IMR-90 (cell line): ENCODE data around the gene ZDHHC12. TPM values are rescaled to one million over a fixed set of nuclear protein-coding genes. Genes with fewer than 3 reads are reported as not detected.
A peak's percentile ranks its signal among the peaks of the same experiment; 100 is the strongest.

Experiments
- ATAC-seq: fragments of 200-7000 bp; cut with Tn5 transposase; 2 replicates; pipeline ENCODE4 v1.9.1; 2020; ENCODE audit warnings: low read depth, mild to moderate bottlenecking, moderate library complexity
- BruUV-seq: library from RNA; stranded (reverse); fragments of 400-500 nt; replicated peaks from 2 replicates; lab custom pipeline; 2021; lab: Mats Ljungman, UMichigan
- CTCF ChIA-PET: fragments of 300-600 bp; formaldehyde crosslinking; extraction: SDS; loops from one replicate; lab custom pipeline; 2021; ENCODE audit warnings: antibody characterized with exemption; lab: Yijun Ruan, JAX
- POLR2A ChIA-PET: fragments of 300-600 bp; sonication (Branson Sonifier 250); formaldehyde crosslinking; loops from one replicate; lab custom pipeline; 2022; ENCODE audit warnings: antibody characterized with exemption; ENCODE audit not compliant: unreplicated experiment; lab: Charles Lee
- DNase-seq: peaks from one replicate; pipeline ENCODE4 v3.0.0; 2013
- H2AFZ ChIP-seq: replicated peaks from 2 replicates; pipeline ENCODE3; 2013; ENCODE audit warnings: low read length, mild to moderate bottlenecking; ENCODE audit not compliant: poor library complexity
- H2AK5ac ChIP-seq: 2 replicates; pipeline ENCODE4 v1.6.1; 2013; ENCODE audit warnings: low read depth, low read length, inconsistent platforms
- H2AK9ac ChIP-seq: replicated peaks from 2 replicates; pipeline ENCODE3; 2013; ENCODE audit warnings: mild to moderate bottlenecking, low read depth, low read length, moderate library complexity; ENCODE audit not compliant: poor library complexity
- H2BK120ac ChIP-seq: 2 replicates; pipeline ENCODE4 v1.6.1; 2013; ENCODE audit warnings: low read depth, low read length, inconsistent platforms
- H2BK15ac ChIP-seq: 3 replicates; pipeline ENCODE4 v1.6.1; 2013; ENCODE audit warnings: low read depth, low read length, inconsistent platforms
- H2BK20ac ChIP-seq: 2 replicates; pipeline ENCODE4 v1.6.1; 2013; ENCODE audit warnings: low read depth, mild to moderate bottlenecking, inconsistent platforms, low read length, moderate library complexity
- H2BK5ac ChIP-seq: 2 replicates; pipeline ENCODE4 v1.6.1; 2013; ENCODE audit warnings: mild to moderate bottlenecking, low read depth, low read length, inconsistent platforms; ENCODE audit not compliant: poor library complexity, severe bottlenecking
- H3K14ac ChIP-seq: replicated peaks from 2 replicates; pipeline ENCODE4 v1.6.1; 2013; ENCODE audit warnings: low read depth, low read length, inconsistent platforms
- H3K18ac ChIP-seq: 2 replicates; pipeline ENCODE4 v1.6.1; 2013; ENCODE audit warnings: low read depth, low read length, control low read depth
- H3K23ac ChIP-seq: 2 replicates; pipeline ENCODE4 v1.6.1; 2013; ENCODE audit warnings: low read depth, low read length, inconsistent platforms
- H3K27ac ChIP-seq: 2 replicates; pipeline ENCODE4 v1.5.1; 2013; ENCODE audit warnings: mild to moderate bottlenecking, control low read depth, low read length; ENCODE audit not compliant: insufficient read depth
- H3K27me3 ChIP-seq: 2 replicates; pipeline ENCODE4 v1.6.1; 2013; ENCODE audit warnings: low read length; ENCODE audit not compliant: control insufficient read depth, insufficient read depth
- H3K36me3 ChIP-seq: 2 replicates; pipeline ENCODE4 v1.6.1; 2013; ENCODE audit warnings: low read length, mixed read lengths; ENCODE audit not compliant: control insufficient read depth, insufficient read depth
- H3K4ac ChIP-seq: 2 replicates; pipeline ENCODE4 v1.6.1; 2013; ENCODE audit warnings: low read depth, low read length, inconsistent platforms
- H3K4me1 ChIP-seq: 2 replicates; pipeline ENCODE4 v1.6.1; 2013; ENCODE audit warnings: low read length, mixed read lengths; ENCODE audit not compliant: control insufficient read depth, insufficient read depth
- H3K4me2 ChIP-seq: 2 replicates; pipeline ENCODE4 v1.6.1; 2013; ENCODE audit warnings: low read depth, mild to moderate bottlenecking, control low read depth, low read length, moderate library complexity
- H3K4me3 ChIP-seq: 2 replicates; pipeline ENCODE4 v1.5.1; 2013; ENCODE audit warnings: low read depth, mild to moderate bottlenecking, control low read depth, low read length, moderate library complexity; ENCODE audit not compliant: insufficient read depth
- H3K56ac ChIP-seq: 2 replicates; pipeline ENCODE4 v1.6.1; 2013; ENCODE audit warnings: low read length, inconsistent platforms; ENCODE audit not compliant: insufficient read depth; ENCODE audit errors: extremely low read depth
- H3K79me1 ChIP-seq, 2 experiments: 2 replicates each; pipeline ENCODE4 v1.6.1; 2013; ENCODE audit warnings: low read length in 2 of 2, inconsistent platforms in 1 of 2, low read depth in 1 of 2
- H3K9ac ChIP-seq: 2 replicates; pipeline ENCODE4 v1.6.1; 2013; ENCODE audit warnings: low read depth, low read length, control low read depth
- H3K9me1 ChIP-seq: 2 replicates; pipeline ENCODE4 v1.6.1; 2013; ENCODE audit warnings: low read length, inconsistent platforms; ENCODE audit not compliant: insufficient read depth
- H3K9me3 ChIP-seq: 2 replicates; pipeline ENCODE4 v1.6.1; 2013; ENCODE audit warnings: low read length; ENCODE audit not compliant: control insufficient read depth, insufficient read depth
- H4K20me1 ChIP-seq: 2 replicates; pipeline ENCODE4 v1.6.1; 2013; ENCODE audit warnings: low read length, inconsistent platforms; ENCODE audit not compliant: insufficient read depth
- H4K5ac ChIP-seq: 2 replicates; pipeline ENCODE4 v1.6.1; 2013; ENCODE audit warnings: mild to moderate bottlenecking, low read depth, low read length, control low read depth
- H4K8ac ChIP-seq, 2 experiments: 2 replicates each; pipeline ENCODE4 v1.6.1; 2013; ENCODE audit warnings: low read depth in 2 of 2, low read length in 2 of 2, control low read depth in 1 of 2, inconsistent platforms in 1 of 2
- H4K91ac ChIP-seq: 2 replicates; pipeline ENCODE4 v1.6.1; 2013; ENCODE audit warnings: low read depth, low read length, inconsistent platforms; ENCODE audit not compliant: insufficient read depth
- BHLHE40 ChIP-seq: fragments of 150-350 bp; IDR thresholded peaks from 2 replicates; pipeline ENCODE4 v1.6.1; 2016; ENCODE audit warnings: mild to moderate bottlenecking, low read depth, low read length
- CEBPB ChIP-seq: IDR thresholded peaks from 2 replicates; pipeline ENCODE4 v1.6.1; 2012; ENCODE audit warnings: low read depth, low read length, improper control_type of control experiment
- CHD1 ChIP-seq: IDR thresholded peaks from 2 replicates; pipeline ENCODE4 v1.6.1; 2012; ENCODE audit warnings: low read depth, low read length, improper control_type of control experiment
- CTCF ChIP-seq: conservative IDR thresholded peaks from 2 replicates; pipeline ENCODE4 v1.5.1; 2012; ENCODE audit warnings: mild to moderate bottlenecking, low read depth, low read length, improper control_type of control experiment
- MAFK ChIP-seq: IDR thresholded peaks from 2 replicates; pipeline ENCODE4 v1.6.1; 2012; ENCODE audit warnings: low read depth, low read length, improper control_type of control experiment
- MAZ ChIP-seq: IDR thresholded peaks from 2 replicates; pipeline ENCODE4 v1.6.1; 2012; ENCODE audit warnings: low read depth, mild to moderate bottlenecking, low read length, improper control_type of control experiment, moderate library complexity, borderline replicate concordance
- MXI1 ChIP-seq: IDR thresholded peaks from 2 replicates; pipeline ENCODE4 v1.6.1; 2012; ENCODE audit warnings: low read depth, mild to moderate bottlenecking, low read length, moderate library complexity, borderline replicate concordance
- POLR2A ChIP-seq: IDR thresholded peaks from 2 replicates; pipeline ENCODE4 v1.6.1; 2012; ENCODE audit warnings: mild to moderate bottlenecking, low read depth, low read length
- RAD21 ChIP-seq: IDR thresholded peaks from 2 replicates; pipeline ENCODE4 v1.6.1; 2012; ENCODE audit warnings: low read length, improper control_type of control experiment
- RCOR1 ChIP-seq: IDR thresholded peaks from 2 replicates; pipeline ENCODE4 v1.6.1; 2012; ENCODE audit warnings: mild to moderate bottlenecking, low read length, improper control_type of control experiment; ENCODE audit not compliant: insufficient replicate concordance
- RFX5 ChIP-seq: IDR thresholded peaks from 2 replicates; pipeline ENCODE4 v1.8.0; 2012; ENCODE audit warnings: low read depth, mild to moderate bottlenecking, low read length, moderate library complexity
- USF2 ChIP-seq: fragments of 150-350 bp; IDR thresholded peaks from 2 replicates; pipeline ENCODE4 v1.6.1; 2017; ENCODE audit warnings: mild to moderate bottlenecking, antibody characterized with exemption, low read length, low read depth
- WGBS, 2 experiments: methylation state at CpG; one replicate each; pipeline versions ENCODE4 v1.1.5 to v1.1.7; 2013; ENCODE audit warnings: missing lambda C conversion rate in 2 of 2; ENCODE audit not compliant: insufficient read length in 1 of 2; ENCODE audit errors: extremely low coverage in 2 of 2; 5-methylcytosine and 5-hydroxymethylcytosine counted together
- dilution Hi-C: fragments of 300-500 bp; cut with HindIII; formaldehyde crosslinking; loops from one replicate; pipeline ENCODE4 v1.14.3; 2018; ENCODE audit warnings: low sequenced_read_pairs; ENCODE audit not compliant: unreplicated experiment
- in situ Hi-C: fragments of 300-500 bp; cut with MboI; formaldehyde crosslinking; loops from 3 replicates; pipeline ENCODE4 v1.14.3; 2019; ENCODE audit warnings: low sequenced_read_pairs, inconsistent platforms, mixed read lengths
- intact Hi-C: fragments of 100-400 bp; cut with micrococcal nuclease; formaldehyde crosslinking; loops from 2 replicates; pipeline ENCODE4 v1.10.0; 2022
- polyA plus RNA-seq, 3 experiments: library from polyadenylated mRNA; depleted of rRNA; stranded (reverse); fragments of >200 nt; gene quantifications; 2 replicates each; pipeline ENCODE4 v1.2.3, GENCODE V29; 2012; ENCODE audit warnings: low replicate concordance in 1 of 3
- total RNA-seq: library from RNA; depleted of rRNA; stranded (reverse); fragments of >200 nt; gene quantifications from 2 replicates; pipeline ENCODE4 v1.2.3, GENCODE V29; 2012

ZDHHC12 gene
- total and polyA plus RNA-seq, 2 of the 4 experiments (the other 2 are of a cell fraction), result 16.7 to 60.7 TPM

- peak within 1 kb of the TSS; percentile 96 for H2AFZ ChIP-seq
- dilution Hi-C loops (no loop called here), in situ Hi-C loops (no loop called here), intact Hi-C loops (loop anchor here (1.0 to 2.0 kb wide), 2 partner anchors 32 to 53 kb away; partner anchors contain the start of gene DYNC2I2)
- H3K9ac ChIP-seq, result peak within 1 kb of the TSS; percentile 90
- peak within 1 kb of the TSS; percentile 94 for H3K4me2 ChIP-seq
- H3K9me3 ChIP-seq, result no peaks in the 10 kb centered on the region
- H2BK120ac ChIP-seq, result peak within 1 kb of the TSS; percentile 5; the same call in 1 of the 2 replicates
- TF ChIP-seq RAD21, result no peak
- TF ChIP-seq RCOR1, result no peak
- TF ChIP-seq RFX5, result no peak
- no peak for TF ChIP-seq CHD1
- no peak for TF ChIP-seq CTCF
- TF ChIP-seq POLR2A, result no peak
- TF ChIP-seq USF2, result peak; percentile 92
- peak; percentile 16; the same call in 1 of the 2 replicates for TF ChIP-seq CEBPB
- no peak for TF ChIP-seq MAFK
- no peak for TF ChIP-seq MXI1
- no peak for TF ChIP-seq BHLHE40
- peak; percentile 88; the same call in 1 of the 2 replicates for TF ChIP-seq MAZ
- H3K23ac ChIP-seq, result peak within 1 kb of the TSS; percentile 61
- H2AK5ac ChIP-seq, result peak within 1 kb of the TSS; percentile 89
- ChIA-PET CTCF (interaction anchor here (0.6 to 0.8 kb wide), 3 partner anchors 87 to 329 kb away, joined by 3 to 4 read pairs (median 4); no protein-coding TSS in a partner anchor), POLR2A (no interaction called here)
- peaks cover 25% of the 10 kb centered on the region for H4K20me1 ChIP-seq
- no peaks in the 10 kb centered on the region for H3K27me3 ChIP-seq
- peak within 1 kb of the TSS; percentile 89 for H3K56ac ChIP-seq
- peak within 1 kb of the TSS; percentile 53 for H3K18ac ChIP-seq
- no TSS peak for BruUV-seq
- peak within 1 kb of the TSS; percentile 97 for H3K14ac ChIP-seq
- H4K8ac ChIP-seq, result peak within 1 kb of the TSS; percentile 82 to 86
- H2AK9ac ChIP-seq, result peak within 1 kb of the TSS; percentile 97
- H3K4me3 ChIP-seq, result peak within 1 kb of the TSS; percentile 99
- H4K91ac ChIP-seq, result peak within 1 kb of the TSS; percentile 66
- H2BK20ac ChIP-seq, result 0 out of 2 replicates have a peak within 1 kb of the TSS, but pooled peaks have one; percentile 1
- DNase-seq (peak; percentile 90), ATAC-seq (peak; percentile 90)
- peak within 1 kb of the TSS; percentile 55 for H4K5ac ChIP-seq
- H3K36me3 ChIP-seq, result peaks cover 12% of the 10 kb centered on the region
- peak within 1 kb of the TSS; percentile 9; the same call in 1 of the 3 replicates for H2BK15ac ChIP-seq
- peak within 1 kb of the TSS; percentile 99 for H3K27ac ChIP-seq
- H3K4ac ChIP-seq, result peak within 1 kb of the TSS; percentile 89
- H3K4me1 ChIP-seq, result peaks cover 14% of the 10 kb centered on the region
- 19% methylated on average over 15 of the region's 93 CpGs; no CpG with 5 or more reads in 1 of the 2 experiments for WGBS, 2 experiments
- peaks cover 26 to 63% of the 10 kb centered on the region in 2 experiments for H3K79me1 ChIP-seq
- peaks cover 25% of the 10 kb centered on the region for H3K9me1 ChIP-seq
- H2BK5ac ChIP-seq, result peak within 1 kb of the TSS; percentile 88
Observed at GRCh38 chr9:128688501-128689292, 35.2 kb downstream of the ZDHHC12 start, which contains the start of gene SET. SET (plus strand) TSS chr9:128689222; CDS start chr9:128689583, 361 bp downstream.
